Keratinocyte (primary cell): ENCODE results near the gene PLXND1. TPM values are rescaled to one million over a fixed set of nuclear protein-coding genes. Genes with fewer than 3 reads are reported as not detected.

ENCODE experiments used
- DNase-seq: peaks from one replicate; pipeline ENCODE4 v3.0.0-alpha.2; 2011; ENCODE audit warnings: low read depth, missing footprints, low spot score
- FAIRE-seq: peaks from 2 replicates; lab custom pipeline; 2011; peaks lifted over from hg19 to GRCh38; lab: Jason Lieb, UNC
- H2AFZ ChIP-seq: 2 replicates; pipeline ENCODE4 v1.6.0; 2012; ENCODE audit warnings: low read length, control low read depth, inconsistent platforms; ENCODE audit not compliant: control insufficient read depth
- H3K27ac ChIP-seq: 2 replicates; pipeline ENCODE4 v1.5.1; 2011; ENCODE audit warnings: low read length; ENCODE audit not compliant: control insufficient read depth, insufficient read depth
- H3K27me3 ChIP-seq: 3 replicates; pipeline ENCODE4 v1.6.0; 2011; ENCODE audit warnings: low read length; ENCODE audit not compliant: control insufficient read depth, insufficient read depth; ENCODE audit errors: extremely low read depth
- H3K36me3 ChIP-seq, 2 experiments: 2 replicates in 1 of 2; 3 replicates in 1 of 2; pipeline ENCODE4 v1.5.1; 2011; ENCODE audit warnings: low read length in 2 of 2, mild to moderate bottlenecking in 1 of 2; ENCODE audit not compliant: control insufficient read depth in 2 of 2, insufficient read depth in 2 of 2; ENCODE audit errors: extremely low read depth in 1 of 2
- H3K4me1 ChIP-seq: 3 replicates; pipeline ENCODE4 v1.5.1; 2011; ENCODE audit warnings: low read length; ENCODE audit not compliant: control insufficient read depth, insufficient read depth; ENCODE audit errors: extremely low read depth
- H3K4me2 ChIP-seq: 3 replicates; pipeline ENCODE4 v1.6.0; 2011; ENCODE audit warnings: low read depth, low read length; ENCODE audit not compliant: control insufficient read depth, insufficient read depth; ENCODE audit errors: extremely low read depth
- H3K4me3 ChIP-seq, 3 experiments: fragments of 200-600 bp in 1 of 3; sonication (generic) in 1 of 3; 2 replicates in 2 of 3; 3 replicates in 1 of 3; pipeline ENCODE4 v1.5.1; 2011 to 2016; ENCODE audit warnings: low read length in 3 of 3, mild to moderate bottlenecking in 3 of 3, control low read depth in 2 of 3, inconsistent platforms in 1 of 3, low read depth in 1 of 3, mixed read lengths in 1 of 3, mixed run types in 1 of 3, moderate library complexity in 1 of 3; ENCODE audit not compliant: control insufficient read depth in 2 of 3, insufficient read depth in 2 of 3; ENCODE audit errors: extremely low read depth in 1 of 3
- H3K79me2 ChIP-seq: 2 replicates; pipeline ENCODE4 v1.6.0; 2012; ENCODE audit warnings: low read length; ENCODE audit not compliant: control insufficient read depth, insufficient read depth
- H3K9ac ChIP-seq: 3 replicates; pipeline ENCODE4 v1.6.0; 2011; ENCODE audit warnings: low read length; ENCODE audit not compliant: control insufficient read depth, insufficient read depth; ENCODE audit errors: extremely low read depth
- H3K9me1 ChIP-seq: 3 replicates; pipeline ENCODE4 v1.6.0; 2011; ENCODE audit warnings: low read length; ENCODE audit not compliant: control insufficient read depth, insufficient read depth; ENCODE audit errors: extremely low read depth
- H3K9me3 ChIP-seq: 2 replicates; pipeline ENCODE4 v1.5.1; 2012; ENCODE audit warnings: low read depth, low read length; ENCODE audit not compliant: control insufficient read depth
- H4K20me1 ChIP-seq: 3 replicates; pipeline ENCODE4 v1.6.0; 2011; ENCODE audit warnings: low read length; ENCODE audit not compliant: control insufficient read depth, insufficient read depth; ENCODE audit errors: extremely low read depth
- EZH2 ChIP-seq: IDR thresholded peaks from one replicate; pipeline ENCODE4 v1.6.1; 2012; ENCODE audit warnings: inconsistent platforms, mild to moderate bottlenecking, low read length, moderate library complexity
- dilution Hi-C: fragments of 300-500 bp; cut with MboI; formaldehyde crosslinking; loops from one replicate; pipeline ENCODE4 v1.7.0; 2020; ENCODE audit warnings: low sequenced_read_pairs; ENCODE audit not compliant: extremely low pct_ligation_motif_present
- polyA plus RNA-seq, 5 experiments: library from polyadenylated mRNA; depleted of rRNA in 3 of 5; stranded (reverse) in 3 of 5; stranded (forward) in 1 of 5; unstranded in 1 of 5; fragments of >200 nt; gene quantifications; 1 replicate in 1 of 5; 2 replicates in 3 of 5; 3 replicates in 1 of 5; pipeline versions ENCODE4 v1.2.1 to v1.2.3, GENCODE V29; 2011 to 2012; ENCODE audit warnings: missing spikeins in 2 of 5, low read depth in 1 of 5, low replicate concordance in 1 of 5
- TF ChIP-seq, protein P1 (sequence below), 3 experiments: IDR thresholded peaks in 1 of 3; conservative IDR thresholded peaks in 1 of 3; optimal IDR thresholded peaks in 1 of 3; 2 replicates in 2 of 3; 3 replicates in 1 of 3; pipeline versions ENCODE3 to v1.5.1; 2011; ENCODE audit warnings: low read length in 3 of 3, mild to moderate bottlenecking in 3 of 3, moderate library complexity in 2 of 3, control low read depth in 1 of 3, inconsistent platforms in 1 of 3; ENCODE audit not compliant: insufficient read depth in 2 of 3; ENCODE audit errors: extremely low read depth in 1 of 3

Gene PLXND1
- polyA plus RNA-seq, 1 donor (not counting 4 experiments of a cell fraction or from before 2014, with no cell fraction given), result 0.09 TPM

DNA sequence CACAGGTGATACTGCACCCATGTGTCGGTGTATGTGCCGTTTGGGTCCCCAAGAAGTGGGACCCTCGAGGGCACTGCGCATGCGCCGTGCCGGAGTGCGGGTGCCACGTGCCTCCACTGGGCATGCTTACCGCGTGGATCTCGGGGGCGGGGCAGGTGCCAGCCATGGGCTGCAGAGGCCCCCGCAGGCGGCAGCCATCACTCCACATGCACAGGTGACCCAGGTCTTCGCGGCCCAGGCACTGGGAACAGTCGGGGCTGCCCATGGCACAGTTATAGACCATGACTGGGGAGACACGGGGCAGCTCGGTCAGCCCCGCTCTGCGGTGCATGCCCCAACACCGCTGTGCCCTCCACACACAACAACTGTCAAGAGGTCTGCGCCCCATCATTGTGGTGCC is 32.3 kb downstream of the PLXND1 start:
- Histone ChIP-seq H3K9ac (no peak overlapping the region), H3K27me3 (peaks cover 6% of the 10 kb centered on the region), H3K4me3 (no peak overlapping the region), H3K9me3 (no peaks in the 10 kb centered on the region), H2AFZ (no peak overlapping the region), H3K79me2 (no peaks in the 10 kb centered on the region), H4K20me1 (no peaks in the 10 kb centered on the region), H3K9me1 (no peaks in the 10 kb centered on the region), H3K4me2 (no peak overlapping the region), H3K27ac (no peak overlapping the region), H3K36me3 (no peaks in the 10 kb centered on the region), H3K4me1 (no peaks in the 10 kb centered on the region)
- dilution Hi-C loops, result no loop called here
- no peak for DNase-seq
- no peak for FAIRE-seq
- no peak for TF ChIP-seq EZH2
- TF ChIP-seq, protein P1, sequence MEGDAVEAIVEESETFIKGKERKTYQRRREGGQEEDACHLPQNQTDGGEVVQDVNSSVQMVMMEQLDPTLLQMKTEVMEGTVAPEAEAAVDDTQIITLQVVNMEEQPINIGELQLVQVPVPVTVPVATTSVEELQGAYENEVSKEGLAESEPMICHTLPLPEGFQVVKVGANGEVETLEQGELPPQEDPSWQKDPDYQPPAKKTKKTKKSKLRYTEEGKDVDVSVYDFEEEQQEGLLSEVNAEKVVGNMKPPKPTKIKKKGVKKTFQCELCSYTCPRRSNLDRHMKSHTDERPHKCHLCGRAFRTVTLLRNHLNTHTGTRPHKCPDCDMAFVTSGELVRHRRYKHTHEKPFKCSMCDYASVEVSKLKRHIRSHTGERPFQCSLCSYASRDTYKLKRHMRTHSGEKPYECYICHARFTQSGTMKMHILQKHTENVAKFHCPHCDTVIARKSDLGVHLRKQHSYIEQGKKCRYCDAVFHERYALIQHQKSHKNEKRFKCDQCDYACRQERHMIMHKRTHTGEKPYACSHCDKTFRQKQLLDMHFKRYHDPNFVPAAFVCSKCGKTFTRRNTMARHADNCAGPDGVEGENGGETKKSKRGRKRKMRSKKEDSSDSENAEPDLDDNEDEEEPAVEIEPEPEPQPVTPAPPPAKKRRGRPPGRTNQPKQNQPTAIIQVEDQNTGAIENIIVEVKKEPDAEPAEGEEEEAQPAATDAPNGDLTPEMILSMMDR (optimal IDR thresholded peaks at IDR 0.05 in 1 of 3, IDR thresholded peaks at IDR 0.05 in 1 of 3, conservative IDR thresholded peaks at IDR 0.05 in 1 of 3; ENCODE audit: extremely low read depth in 1 of 3, insufficient read depth in 2 of 3, low read length in 3 of 3), result no peak

DNA sequence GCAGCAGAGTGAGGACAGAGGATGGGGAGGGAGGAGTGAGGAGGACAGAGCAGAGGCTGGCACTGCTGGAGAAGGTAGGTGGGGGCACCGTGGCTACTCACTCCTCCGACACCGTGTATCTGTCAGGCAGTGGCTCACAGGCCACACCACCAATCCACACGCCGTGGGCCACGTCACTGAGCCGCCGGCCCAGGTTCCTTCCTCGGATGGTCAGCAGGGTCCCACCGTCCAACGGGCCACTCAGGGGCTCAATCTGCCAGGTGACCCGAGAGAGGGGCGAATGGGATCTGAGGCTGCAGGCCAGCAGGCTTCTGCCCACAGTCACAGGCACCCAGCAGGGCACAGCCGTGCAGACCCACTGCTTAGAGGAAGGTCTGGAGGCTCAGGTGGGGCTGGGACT is 33.0 kb downstream of the PLXND1 start:
- FAIRE-seq (no peak), DNase-seq (no peak)
- no peaks in the 10 kb centered on the region for H3K9me1 ChIP-seq
- no peak overlapping the region for H2AFZ ChIP-seq
- no peaks in the 10 kb centered on the region for H4K20me1 ChIP-seq
- no peaks in the 10 kb centered on the region for H3K79me2 ChIP-seq
- no peaks in the 10 kb centered on the region for H3K36me3 ChIP-seq
- H3K27ac ChIP-seq, result no peak overlapping the region
- H3K4me2 ChIP-seq, result no peak overlapping the region
- H3K9me3 ChIP-seq, result no peaks in the 10 kb centered on the region
- H3K4me1 ChIP-seq, result no peaks in the 10 kb centered on the region
- H3K4me3 ChIP-seq, result no peak overlapping the region
- H3K9ac ChIP-seq, result no peak overlapping the region
- TF ChIP-seq, protein P1 (optimal IDR thresholded peaks at IDR 0.05 in 1 of 3, IDR thresholded peaks at IDR 0.05 in 1 of 3, conservative IDR thresholded peaks at IDR 0.05 in 1 of 3; ENCODE audit: extremely low read depth in 1 of 3, insufficient read depth in 2 of 3, low read length in 3 of 3), result no peak
- no peak for TF ChIP-seq EZH2
- H3K27me3 ChIP-seq, result peaks cover 6% of the 10 kb centered on the region
- dilution Hi-C loops, result no loop called here
